Effector memory CD4-positive, alpha-beta T cell (primary cell): ENCODE data around the gene OR1M1.

Experiments
- DNase-seq, 3 donors: peaks; one replicate each; pipeline ENCODE4 v3.0.0-alpha.2; 2020
- H3K27ac ChIP-seq: 2 replicates; pipeline ENCODE4 v1.7.0; 2013; ENCODE audit warnings: mild to moderate bottlenecking, low read length, moderate library complexity; ENCODE audit not compliant: insufficient read depth, poor library complexity, severe bottlenecking
- H3K27me3 ChIP-seq: replicated peaks from 2 replicates; pipeline ENCODE4 v1.7.0; 2013; ENCODE audit warnings: mild to moderate bottlenecking, low read length; ENCODE audit not compliant: insufficient read depth, control insufficient read depth, poor library complexity, severe bottlenecking
- H3K36me3 ChIP-seq: 2 replicates; pipeline ENCODE4 v1.7.0; 2013; ENCODE audit warnings: mild to moderate bottlenecking, low read length, moderate library complexity; ENCODE audit not compliant: control insufficient read depth, insufficient read depth
- H3K4me1 ChIP-seq: 2 replicates; pipeline ENCODE4 v1.7.0; 2013; ENCODE audit warnings: low read length, mild to moderate bottlenecking; ENCODE audit not compliant: control insufficient read depth, insufficient read depth, poor library complexity, severe bottlenecking
- H3K4me3 ChIP-seq: 2 replicates; pipeline ENCODE4 v1.7.0; 2013; ENCODE audit warnings: low read length, low read depth, mild to moderate bottlenecking; ENCODE audit not compliant: insufficient read depth, poor library complexity, severe bottlenecking
- H3K9me3 ChIP-seq: 2 replicates; pipeline ENCODE4 v1.7.0; 2013; ENCODE audit warnings: mild to moderate bottlenecking, low read length, moderate library complexity; ENCODE audit not compliant: control insufficient read depth

OR1M1 gene

DNA sequence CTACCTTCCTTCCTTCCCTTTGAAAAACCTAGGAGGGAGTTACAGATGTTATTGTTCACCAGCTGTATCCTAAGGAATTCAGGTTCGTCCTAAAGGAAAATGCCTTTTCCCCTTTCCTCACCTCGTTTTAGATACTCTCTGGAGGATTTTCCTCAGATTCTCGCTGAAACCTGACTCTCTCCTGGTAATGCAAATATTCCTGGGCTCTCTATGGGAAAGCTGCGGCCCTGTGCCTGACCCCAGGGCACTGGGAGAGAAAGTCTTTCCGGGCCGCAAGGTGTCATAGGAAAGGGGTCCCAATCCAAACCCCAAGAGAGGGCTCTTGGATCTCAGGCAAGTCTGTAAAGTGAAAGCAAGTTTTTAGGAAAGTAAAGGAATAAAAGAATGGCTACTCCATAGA, 13.1 kb upstream of the OR1M1 start:
- Histone ChIP-seq H3K4me1 (no peaks in the 10 kb centered on the region), H3K9me3 (no peaks in the 10 kb centered on the region), H3K4me3 (no peak overlapping the region), H3K27me3 (no peaks in the 10 kb centered on the region), H3K27ac (no peak overlapping the region), H3K36me3 (no peaks in the 10 kb centered on the region)
- no peak for DNase-seq

DNA sequence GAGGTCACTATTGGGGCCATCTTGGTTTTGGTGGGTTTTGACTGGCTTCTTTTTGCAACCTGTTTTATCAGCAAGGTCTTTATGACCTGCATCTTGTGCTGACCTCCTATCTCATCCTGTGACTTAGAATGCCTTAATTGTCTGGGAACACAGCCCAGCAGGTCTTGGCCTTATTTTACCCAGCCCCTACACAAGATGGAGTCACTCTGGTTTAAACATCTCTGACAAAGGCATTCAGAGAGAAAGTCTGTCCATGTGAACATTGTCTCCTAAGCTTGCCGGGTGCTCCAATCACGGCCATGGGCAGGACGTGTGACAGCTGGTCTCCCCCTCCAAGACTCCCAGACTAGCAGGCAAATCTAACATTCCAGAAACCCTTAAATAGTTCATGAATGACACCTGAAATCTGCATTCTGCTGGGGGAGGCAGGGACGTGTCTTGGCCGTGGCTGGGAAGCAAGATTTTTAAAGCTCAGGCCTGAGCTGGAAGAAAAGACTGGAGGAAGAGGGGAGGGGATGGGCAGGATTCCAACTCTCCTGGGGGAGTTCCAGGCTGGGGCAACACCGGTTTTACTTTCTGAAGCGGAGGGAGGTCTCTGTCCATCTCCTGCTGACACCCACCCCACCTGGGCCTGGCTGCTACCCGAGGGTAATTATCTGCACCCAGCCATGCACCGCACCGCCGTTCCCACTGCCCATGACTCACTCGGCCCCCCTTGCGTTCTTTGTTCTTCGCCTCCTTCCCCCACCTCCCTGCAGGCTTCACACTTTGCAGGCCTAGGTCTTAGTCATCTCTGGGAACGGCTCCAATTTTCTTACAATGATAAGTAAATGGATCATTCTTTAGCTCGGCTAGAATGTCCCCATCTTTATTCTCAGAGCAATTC, 11.6 kb upstream of the OR1M1 start:
- H3K27ac ChIP-seq: no peak overlapping the region

DNA sequence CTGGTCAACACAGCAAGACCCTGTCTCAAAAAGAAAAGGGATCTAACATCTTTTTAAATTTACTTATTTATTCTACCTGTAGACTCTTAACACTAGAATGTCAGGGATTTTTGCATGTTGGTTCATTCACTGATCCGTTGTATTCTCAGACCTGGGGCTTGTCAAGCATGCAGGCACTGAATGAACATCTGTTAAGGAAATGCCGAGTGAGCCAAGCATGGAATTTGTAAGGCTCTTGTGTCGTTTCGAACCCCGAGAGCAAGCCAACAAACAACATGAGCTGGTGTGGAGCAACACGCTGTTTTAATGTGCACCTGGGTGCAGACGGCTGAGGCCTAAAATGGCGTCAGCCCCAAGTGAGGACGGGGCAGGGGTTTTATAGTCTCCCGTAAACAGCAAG, 10.0 kb upstream of the OR1M1 start:
- H3K4me1 ChIP-seq: no peaks in the 10 kb centered on the region
- no peaks in the 10 kb centered on the region for H3K9me3 ChIP-seq
- no peak overlapping the region for H3K4me3 ChIP-seq
- H3K27ac ChIP-seq: no peak overlapping the region
- no peak for DNase-seq
- H3K27me3 ChIP-seq: no peaks in the 10 kb centered on the region
- H3K36me3 ChIP-seq: no peaks in the 10 kb centered on the region

More for the DNA sequence above, 11.6 kb upstream of the OR1M1 start:
- no peaks in the 10 kb centered on the region for H3K27me3 ChIP-seq
- H3K4me3 ChIP-seq: no peak overlapping the region
- no peak for DNase-seq
- no peaks in the 10 kb centered on the region for H3K36me3 ChIP-seq
- no peaks in the 10 kb centered on the region for H3K9me3 ChIP-seq
- H3K4me1 ChIP-seq: no peaks in the 10 kb centered on the region

DNA sequence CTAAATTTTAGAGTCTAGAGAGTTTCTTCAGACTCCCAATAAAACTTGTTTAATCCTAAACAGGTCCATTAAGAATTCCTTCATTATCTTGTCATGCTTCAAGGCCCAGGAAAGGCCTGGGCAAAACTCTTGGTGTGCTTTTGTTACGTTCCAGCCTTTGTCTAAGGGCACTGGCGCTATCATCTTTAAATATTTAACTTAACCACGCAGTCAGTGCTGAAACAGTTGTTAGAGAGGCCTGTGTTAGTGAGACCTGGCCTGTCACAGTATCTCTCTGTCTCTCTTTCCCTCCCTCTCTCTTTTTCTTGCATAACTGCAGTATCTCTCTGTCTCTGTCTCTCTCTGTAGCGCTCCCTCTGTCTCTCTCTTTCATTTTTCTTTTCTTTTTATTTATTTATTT, 8.2 kb upstream of the OR1M1 start:
- Histone ChIP-seq H3K36me3 (no peaks in the 10 kb centered on the region), H3K27me3 (no peaks in the 10 kb centered on the region), H3K9me3 (no peaks in the 10 kb centered on the region), H3K27ac (no peak overlapping the region), H3K4me3 (no peak overlapping the region), H3K4me1 (no peaks in the 10 kb centered on the region)
- no peak for DNase-seq

DNA sequence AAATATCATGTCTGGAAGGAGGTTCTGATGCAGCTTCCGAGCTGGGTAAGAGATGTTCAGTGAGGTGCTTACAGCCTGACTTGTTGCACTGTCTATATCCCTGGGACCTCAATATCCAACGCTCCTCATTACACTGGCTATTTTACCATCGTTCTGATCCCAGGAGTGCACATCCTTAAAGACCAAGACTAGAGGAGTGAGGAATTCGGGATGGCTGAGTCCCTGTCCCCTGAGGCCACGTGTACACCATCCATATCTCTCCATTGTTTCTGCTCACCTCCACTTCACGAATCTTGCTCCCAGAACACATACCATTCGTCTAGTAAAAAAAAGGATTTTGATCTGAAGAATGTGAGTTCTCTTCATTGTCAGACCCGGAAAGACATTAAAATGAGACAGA, 20.5 kb downstream of the OR1M1 start, which contains the start of gene OR7G2:
Gene OR7G2, minus strand, starts transcription at position 101 of the 400 bp plus-strand sequence. CDS start 4,232 bp downstream, outside the sequence.
- no peaks in the 10 kb centered on the region for H3K27me3 ChIP-seq
- H3K27ac ChIP-seq: no peak within 1 kb of the TSS
- no peaks in the 10 kb centered on the region for H3K36me3 ChIP-seq
- no peaks in the 10 kb centered on the region for H3K9me3 ChIP-seq
- H3K4me1 ChIP-seq: no peaks in the 10 kb centered on the region
- H3K4me3 ChIP-seq: no peak within 1 kb of the TSS
- DNase-seq: no peak

DNA sequence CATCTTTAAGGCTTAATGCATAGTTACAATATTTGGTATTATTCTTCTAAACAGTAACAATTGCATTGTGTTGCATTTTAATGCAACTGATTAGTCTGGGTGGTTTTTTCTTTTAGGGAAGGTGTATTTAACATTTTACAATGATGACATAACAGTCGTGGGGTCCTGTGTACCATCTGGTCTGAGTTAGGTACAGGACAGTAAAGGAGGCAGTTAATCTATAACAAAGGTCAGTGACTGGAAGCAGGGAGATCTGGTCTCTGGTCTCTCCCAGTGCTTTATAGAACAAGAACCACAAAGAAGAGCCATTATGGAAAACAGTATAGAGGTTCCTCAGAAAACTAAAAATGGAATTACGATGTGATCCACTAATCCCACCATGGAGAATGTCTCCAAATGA, 23.1 kb downstream of the OR1M1 start:
- H3K4me1 ChIP-seq: no peaks in the 10 kb centered on the region
- no peak for DNase-seq

DNA sequence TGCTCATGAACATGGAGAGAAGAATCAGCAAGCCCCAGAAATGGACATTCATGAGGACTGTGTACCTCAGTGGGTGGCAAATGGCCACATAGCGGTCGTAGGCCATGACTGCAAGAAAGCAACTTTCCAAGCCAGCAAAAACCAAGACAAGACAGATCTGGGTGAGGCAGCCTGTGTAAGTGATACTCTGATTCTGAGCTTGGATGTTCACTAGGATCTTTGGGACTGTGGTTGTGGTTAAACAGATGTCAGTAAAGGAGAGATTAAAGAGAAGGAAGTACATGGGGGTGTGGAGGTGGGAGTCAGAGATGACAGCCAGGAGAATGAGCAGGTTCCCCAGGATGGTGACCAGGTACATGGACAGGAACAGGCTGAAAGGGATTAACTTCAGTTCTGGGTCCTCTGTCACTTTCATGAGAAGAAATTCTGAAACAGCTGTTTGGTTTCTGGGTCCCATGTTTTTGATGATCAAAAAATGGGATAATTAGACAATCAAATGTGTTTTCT, 28.5 kb downstream of the OR1M1 start, which contains the start of gene OR7G1:
Gene OR7G1, minus strand, starts transcription at position 457 of the 507 bp plus-strand sequence. Its CDS starts 0 bp downstream, at position 457.
- H3K27me3 ChIP-seq: no peaks in the 10 kb centered on the region
- H3K4me1 ChIP-seq: no peaks in the 10 kb centered on the region
- no peak within 1 kb of the TSS for H3K27ac ChIP-seq
- no peak for DNase-seq
- H3K9me3 ChIP-seq: no peaks in the 10 kb centered on the region
- no peaks in the 10 kb centered on the region for H3K36me3 ChIP-seq
- no peak within 1 kb of the TSS for H3K4me3 ChIP-seq

More for the DNA sequence above, 23.1 kb downstream of the OR1M1 start:
- no peaks in the 10 kb centered on the region for H3K27me3 ChIP-seq
- no peak overlapping the region for H3K27ac ChIP-seq
- no peak overlapping the region for H3K4me3 ChIP-seq
- no peaks in the 10 kb centered on the region for H3K9me3 ChIP-seq
- no peaks in the 10 kb centered on the region for H3K36me3 ChIP-seq

DNA sequence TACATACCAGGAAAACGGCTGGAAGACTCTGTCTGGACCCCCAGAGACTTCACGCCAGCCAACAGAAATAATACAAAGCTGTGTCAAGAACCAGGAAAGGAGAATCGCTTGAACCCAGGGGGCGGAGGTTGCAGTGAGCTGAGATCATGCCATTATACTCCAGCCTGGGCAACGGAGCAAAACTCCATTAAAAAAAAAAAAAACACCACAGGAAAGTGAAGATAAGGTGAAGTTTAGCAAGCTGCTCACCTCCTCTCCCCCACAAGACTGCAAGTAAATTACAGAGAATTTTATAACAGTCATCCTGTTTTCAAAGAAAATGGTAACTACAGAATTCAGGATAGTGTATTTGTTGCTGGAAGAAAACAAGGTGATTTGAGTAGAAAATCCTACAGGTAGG, 29.7 kb downstream of the OR1M1 start:
- Histone ChIP-seq H3K4me3 (no peak overlapping the region), H3K4me1 (no peaks in the 10 kb centered on the region), H3K36me3 (no peaks in the 10 kb centered on the region), H3K27ac (no peak overlapping the region), H3K9me3 (no peaks in the 10 kb centered on the region), H3K27me3 (no peaks in the 10 kb centered on the region)
- no peak for DNase-seq

DNA sequence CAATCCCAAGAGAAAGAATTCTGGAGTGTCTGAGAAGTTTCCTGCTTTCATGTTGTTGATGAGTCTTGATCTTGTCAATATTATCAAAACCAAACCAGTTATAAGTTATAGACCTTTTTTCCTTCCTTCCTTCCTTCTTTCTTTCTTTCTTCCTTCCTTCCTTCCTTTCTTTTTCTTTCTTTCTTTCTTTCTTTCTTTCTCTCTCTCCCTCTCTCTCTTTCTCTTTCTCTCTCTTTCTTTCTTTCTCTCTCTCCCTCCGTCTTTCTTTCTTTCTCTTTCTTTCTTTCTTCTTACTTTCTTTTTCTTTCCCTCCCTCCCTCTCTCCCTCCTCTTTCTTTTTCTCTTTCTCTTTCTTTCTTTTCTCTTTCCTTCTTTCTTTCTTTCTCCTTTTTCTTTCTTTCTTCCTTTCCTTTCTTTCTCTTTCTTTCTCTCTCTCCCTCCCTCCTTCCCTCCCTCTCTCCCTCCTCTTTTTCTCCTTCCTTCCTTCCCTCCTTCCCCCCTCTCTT, 40.1 kb downstream of the OR1M1 start, which contains the start of gene OR7G3:
Gene OR7G3, minus strand, starts transcription at position 51 of the 506 bp plus-strand sequence. Its CDS starts 0 bp downstream, at position 51.
- H3K27ac ChIP-seq: no peak within 1 kb of the TSS
- H3K27me3 ChIP-seq: peaks cover 6% of the 10 kb centered on the region
- no peak within 1 kb of the TSS for H3K4me3 ChIP-seq
- H3K36me3 ChIP-seq: no peaks in the 10 kb centered on the region
- H3K9me3 ChIP-seq: no peaks in the 10 kb centered on the region
- no peak for DNase-seq
- no peaks in the 10 kb centered on the region for H3K4me1 ChIP-seq

DNA sequence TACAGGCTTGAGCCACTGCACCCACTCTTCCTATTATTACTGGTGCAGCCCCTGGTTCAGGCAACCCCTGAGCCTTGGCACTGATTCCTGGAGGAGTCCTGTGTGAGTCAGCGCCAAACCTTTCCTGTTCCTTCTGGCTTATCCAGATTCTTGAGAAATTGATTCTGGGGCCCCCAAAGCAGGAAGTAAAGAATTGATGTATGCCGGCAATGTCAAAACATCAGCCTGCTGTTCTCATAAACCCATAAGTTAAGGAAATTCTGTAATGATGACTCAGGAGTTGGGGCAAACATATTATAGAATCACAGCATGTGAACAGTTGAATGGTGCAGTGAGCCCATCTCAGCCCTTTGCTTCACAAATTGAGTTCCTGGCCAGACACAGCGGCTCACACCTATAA, 41.3 kb downstream of the OR1M1 start:
- H3K27ac ChIP-seq: no peak overlapping the region
- no peak overlapping the region for H3K4me3 ChIP-seq
- H3K36me3 ChIP-seq: no peaks in the 10 kb centered on the region
- peaks cover 6% of the 10 kb centered on the region for H3K27me3 ChIP-seq
- H3K4me1 ChIP-seq: no peaks in the 10 kb centered on the region
- DNase-seq: no peak
- H3K9me3 ChIP-seq: no peaks in the 10 kb centered on the region
